DMS79 (cell line): ENCODE results near the gene CACNA1S.
A peak's percentile ranks its signal among the peaks of the same experiment; 100 is the strongest.

Experiments
- DNase-seq: peaks from one replicate; lab custom pipeline; 2025; lab: John Stamatoyannopoulos, UW

CACNA1S gene

GRCh38 chr1:201140235-201140940 lies 28.2 kb upstream of the CACNA1S start:
- DNase-seq, result no peak

DNA sequence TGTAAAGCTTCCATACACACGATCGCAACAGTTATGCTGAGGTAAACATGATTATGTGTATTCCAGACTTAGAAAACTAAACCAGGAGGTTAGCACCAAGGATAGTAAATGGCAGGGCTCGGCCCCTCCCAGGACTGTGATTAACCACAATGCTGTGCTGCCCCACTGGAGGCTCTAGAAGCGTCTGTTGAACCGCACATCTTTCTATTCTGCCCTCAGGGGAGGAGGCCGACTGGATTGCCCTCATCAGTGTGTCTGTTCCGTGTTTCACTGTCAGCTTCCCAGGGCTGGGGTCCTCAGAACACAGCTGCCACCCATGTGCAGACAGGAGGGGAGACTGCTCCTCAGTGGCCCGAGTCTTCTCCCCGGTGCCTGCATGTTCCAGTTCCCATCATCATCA lies 27.5 kb upstream of the CACNA1S start:
- DNase-seq, result no peak

- no peak for DNase-seq
Measured at GRCh38 chr1:201139306-201139705, 27.1 kb upstream of the CACNA1S start.

DNA sequence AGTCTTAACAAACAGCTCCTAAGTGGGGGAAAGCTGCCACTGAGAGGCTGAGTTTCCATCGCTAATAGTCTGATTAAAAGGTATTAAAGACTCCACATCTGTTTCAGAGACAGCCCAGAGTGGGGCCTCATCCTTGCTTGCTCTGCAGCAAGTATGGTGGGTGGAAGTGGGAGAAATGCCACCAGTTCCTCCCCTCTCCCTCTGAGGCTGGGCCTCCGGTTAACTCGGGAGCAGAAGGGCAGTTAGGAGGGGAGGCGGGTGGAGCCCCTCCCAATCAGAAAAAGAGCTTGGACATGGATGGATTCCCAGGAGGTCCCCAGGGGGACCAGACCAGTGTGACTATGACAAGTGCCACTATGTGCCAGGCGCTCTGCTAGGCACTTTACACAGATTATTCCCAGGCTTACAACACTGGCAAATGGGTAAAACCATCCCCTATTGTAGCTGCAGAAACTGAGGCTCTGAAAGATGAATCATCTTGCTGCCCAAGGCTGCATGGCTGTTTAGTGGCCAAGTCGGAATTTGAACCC lies 26.1 kb upstream of the CACNA1S start:
- DNase-seq, result no peak

DNA sequence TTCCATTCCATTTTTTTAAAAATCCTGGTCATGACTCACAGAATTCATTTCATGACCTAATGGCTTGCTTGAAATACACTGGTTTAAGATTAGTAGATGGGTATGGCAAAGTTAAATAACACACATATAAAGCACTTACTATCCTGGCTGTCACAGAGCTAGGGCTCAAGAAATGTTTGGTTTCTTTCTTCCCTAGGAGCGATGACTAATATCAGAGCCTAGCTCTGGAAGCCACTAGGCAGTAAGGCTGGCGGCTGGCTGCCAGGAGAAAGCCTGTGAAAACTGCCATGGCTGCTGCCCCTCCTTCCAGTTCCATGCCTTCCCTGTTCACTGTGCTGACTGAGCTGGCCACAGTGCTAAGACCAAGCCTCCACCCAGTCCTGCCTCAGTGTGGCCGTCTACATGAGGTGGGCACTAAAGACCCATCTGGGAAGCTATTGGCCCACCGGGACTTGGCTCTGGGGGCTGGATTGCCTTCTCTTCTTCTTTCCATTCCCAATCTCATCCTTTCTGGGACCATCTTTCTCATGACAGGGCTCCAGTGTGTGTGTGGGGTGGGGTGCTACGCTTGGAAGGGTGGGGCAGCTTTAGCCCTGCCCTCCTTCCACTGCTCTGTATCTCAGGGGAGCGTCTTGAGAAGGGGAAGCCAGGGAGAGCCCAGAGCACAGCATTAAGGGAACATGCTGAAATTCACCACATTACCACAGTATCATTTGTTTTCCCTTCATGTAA lies 25.5 kb upstream of the CACNA1S start:
- DNase-seq, result no peak

DNA sequence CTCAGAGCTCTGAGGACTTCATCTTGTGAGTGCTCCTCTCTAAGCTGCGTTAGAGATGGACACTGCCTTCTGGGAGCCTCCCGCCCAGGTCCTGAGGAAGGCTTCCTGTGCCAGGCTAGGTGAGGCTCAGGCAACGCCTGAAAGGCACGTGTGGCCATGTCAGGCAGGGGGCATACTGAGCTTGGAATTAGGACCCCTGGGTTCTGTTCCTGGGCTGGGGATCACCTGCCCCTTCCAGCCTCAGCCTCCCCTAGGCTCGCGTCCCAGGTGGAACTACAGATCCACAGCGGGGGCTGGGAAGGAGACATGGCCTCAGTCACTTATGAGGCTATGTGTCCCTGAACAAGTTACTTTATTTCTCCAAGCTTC lies 24.8 kb upstream of the CACNA1S start:
- DNase-seq, result no peak

DNA sequence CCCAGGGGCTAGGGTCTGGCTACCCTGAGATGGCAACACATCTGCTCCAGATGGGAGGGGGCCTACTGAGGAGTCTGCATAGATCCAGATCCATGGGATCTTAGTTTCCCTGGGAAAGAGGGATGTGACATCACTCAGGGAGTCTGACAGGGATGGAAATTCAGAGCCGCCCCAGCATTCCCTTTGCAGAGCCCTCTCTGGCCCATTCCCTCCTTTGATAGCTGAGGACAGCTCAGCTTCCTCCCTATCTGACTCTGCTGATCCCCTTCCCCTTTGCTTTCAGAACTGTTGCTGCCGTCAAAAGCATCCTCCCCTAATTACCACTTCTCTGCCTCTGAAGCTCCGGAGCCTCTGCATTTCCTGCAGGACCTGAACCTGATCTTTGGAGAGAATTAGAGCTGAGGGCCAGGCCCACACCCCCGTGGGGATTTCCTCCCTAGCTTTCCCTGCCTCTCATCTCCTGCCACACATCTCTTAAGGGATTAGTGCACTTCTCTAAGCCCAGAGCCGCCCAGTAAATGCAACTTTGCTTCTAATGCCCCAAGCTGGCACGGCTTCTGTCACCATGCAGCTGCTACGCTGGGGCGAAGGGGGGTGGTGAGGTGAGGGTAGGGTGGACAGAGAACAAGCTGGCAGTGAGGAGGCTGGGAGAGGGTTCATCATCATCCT lies 24.3 kb upstream of the CACNA1S start:
- DNase-seq, result no peak

GRCh38 chr1:201134405-201134804 lies 22.2 kb upstream of the CACNA1S start:
- DNase-seq, result no peak

GRCh38 chr1:201131398-201131797 lies 19.2 kb upstream of the CACNA1S start:
- no peak for DNase-seq

DNA sequence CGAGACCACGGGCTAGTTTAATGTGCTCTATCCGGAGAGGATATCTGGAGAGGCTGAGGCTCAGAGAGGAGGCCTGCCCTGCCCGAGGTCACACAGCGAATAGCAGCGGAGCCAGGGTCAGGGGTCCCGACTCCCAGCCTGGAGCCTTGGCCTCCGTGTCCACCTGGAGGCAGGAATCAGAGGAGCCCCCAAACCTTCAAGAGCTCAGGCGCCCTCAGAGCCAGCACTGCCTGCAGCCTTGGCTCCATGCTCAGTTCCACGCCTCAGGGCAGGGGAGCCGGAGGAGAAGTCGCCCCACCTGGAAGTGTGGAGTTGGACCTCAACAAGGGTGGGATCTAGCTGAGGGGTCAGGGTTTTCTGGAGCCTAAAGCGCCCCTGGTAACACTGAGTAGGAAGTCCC lies 16.7 kb upstream of the CACNA1S start:
- no peak for DNase-seq

DNA sequence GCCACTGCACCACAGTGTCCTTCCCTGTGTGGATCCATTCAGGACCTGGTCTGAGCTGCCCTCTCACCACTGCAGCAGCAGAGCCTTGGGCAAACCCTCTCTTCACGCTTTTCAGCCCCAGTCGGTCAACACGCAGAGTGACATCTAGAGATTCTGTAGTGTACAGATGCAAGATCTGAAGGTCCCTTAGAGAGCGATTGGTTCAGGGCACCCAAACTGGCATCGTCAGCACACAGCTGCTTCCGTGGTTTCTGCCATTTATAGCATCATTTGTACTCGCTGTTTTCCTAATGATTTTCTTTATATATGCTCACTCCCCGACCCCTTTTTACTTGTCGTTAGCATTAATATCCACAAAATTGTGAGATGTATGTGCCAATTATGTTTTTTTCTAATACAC lies 16.2 kb upstream of the CACNA1S start:
- DNase-seq, result no peak

DNA sequence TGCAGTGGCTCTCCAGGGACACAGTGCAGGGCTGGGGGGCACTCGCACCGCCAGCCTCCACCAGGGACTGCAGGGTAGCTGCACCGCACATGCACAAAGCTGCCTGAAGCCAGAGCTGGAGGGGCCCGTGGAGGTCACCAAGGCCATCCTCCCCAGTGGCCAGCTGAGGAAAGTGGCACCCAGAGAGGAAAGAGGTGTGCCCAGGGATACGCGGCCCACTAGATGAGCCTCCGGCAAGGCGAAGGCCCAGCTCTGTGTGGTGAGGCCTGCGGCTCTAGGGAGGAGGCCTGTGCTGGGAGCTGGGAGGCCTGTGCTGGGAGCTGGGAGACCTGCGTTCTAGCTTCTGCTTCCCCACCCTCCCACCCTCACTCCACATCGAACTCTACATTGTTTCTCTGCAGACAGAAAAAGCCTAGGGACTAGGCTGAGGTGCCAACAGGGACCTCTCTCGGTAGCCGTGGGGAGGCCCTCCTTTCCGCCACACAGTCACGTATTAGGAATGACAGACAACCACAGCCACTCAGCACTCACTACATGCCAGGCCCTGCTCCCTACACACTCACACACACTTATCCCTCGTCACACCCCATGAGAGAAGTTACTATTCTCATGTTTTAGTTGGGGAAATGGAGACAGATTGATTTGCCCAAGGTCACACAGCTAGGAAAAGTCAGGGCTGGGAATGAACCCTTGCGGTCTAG lies 15.7 kb upstream of the CACNA1S start:
- no peak for DNase-seq

GRCh38 chr1:201126832-201127754 lies 14.9 kb upstream of the CACNA1S start, which contains the start of gene ASCL5:
Gene ASCL5, minus strand, starts transcription at chr1:201127184. Its CDS starts 11,812 bp downstream, at chr1:201115372.
- DNase-seq, result peak; percentile 54

DNA sequence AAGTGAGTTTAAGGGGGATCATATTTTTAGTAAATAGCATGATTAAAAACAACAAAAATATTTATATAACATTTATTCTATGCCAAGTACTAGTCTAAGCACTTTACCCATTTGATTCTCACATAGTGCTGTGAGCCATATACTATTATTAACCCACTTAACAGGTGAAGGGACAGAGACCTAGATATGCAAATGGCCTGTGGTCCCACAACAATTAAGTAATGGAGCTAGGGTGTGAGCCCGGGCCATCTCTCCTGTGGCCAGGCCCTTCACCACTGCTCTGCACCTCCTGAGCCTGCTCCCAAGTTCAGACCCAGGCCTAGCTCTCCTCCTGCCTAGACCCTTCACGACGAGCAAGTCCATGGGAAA lies 14.2 kb upstream of the CACNA1S start:
- no peak for DNase-seq

- peak; percentile 47 for DNase-seq
Measured at GRCh38 chr1:201125800-201126199, 13.6 kb upstream of the CACNA1S start.

GRCh38 chr1:201125019-201125418 lies 12.8 kb upstream of the CACNA1S start:
- peak; percentile 22 for DNase-seq

- no peak for DNase-seq
Measured at GRCh38 chr1:201123866-201124265, 11.6 kb upstream of the CACNA1S start.

DNA sequence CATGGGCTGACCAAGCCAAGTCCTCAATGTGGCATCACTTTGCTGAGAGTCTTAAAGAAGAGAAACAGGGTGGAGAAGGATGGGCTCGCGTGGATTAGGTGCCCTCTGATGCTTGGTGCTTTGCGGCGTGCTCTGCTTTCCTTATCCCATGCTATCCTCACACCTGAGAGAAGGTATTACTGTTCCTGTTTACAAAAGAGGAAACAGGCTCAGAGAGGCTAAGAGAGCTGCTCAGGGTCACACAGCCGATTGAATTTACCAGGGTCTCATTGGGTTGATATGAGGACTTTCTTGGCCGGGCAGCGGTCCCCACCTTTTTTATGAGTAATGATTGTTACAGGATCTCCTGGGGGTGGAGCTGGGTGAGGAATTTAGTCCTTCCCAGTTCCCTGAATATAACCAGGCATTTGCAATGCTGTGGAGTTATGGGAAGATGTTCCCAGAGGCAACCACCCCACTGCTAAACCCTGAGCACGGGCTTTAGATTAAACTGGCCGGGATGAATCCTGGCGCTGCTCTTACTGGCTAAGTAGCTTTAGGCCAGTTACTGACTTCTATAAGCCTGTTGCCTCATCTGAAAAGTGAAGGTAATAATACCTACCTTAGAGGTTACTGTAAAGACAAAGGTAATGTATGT lies 10.2 kb upstream of the CACNA1S start:
- DNase-seq, result no peak

DNA sequence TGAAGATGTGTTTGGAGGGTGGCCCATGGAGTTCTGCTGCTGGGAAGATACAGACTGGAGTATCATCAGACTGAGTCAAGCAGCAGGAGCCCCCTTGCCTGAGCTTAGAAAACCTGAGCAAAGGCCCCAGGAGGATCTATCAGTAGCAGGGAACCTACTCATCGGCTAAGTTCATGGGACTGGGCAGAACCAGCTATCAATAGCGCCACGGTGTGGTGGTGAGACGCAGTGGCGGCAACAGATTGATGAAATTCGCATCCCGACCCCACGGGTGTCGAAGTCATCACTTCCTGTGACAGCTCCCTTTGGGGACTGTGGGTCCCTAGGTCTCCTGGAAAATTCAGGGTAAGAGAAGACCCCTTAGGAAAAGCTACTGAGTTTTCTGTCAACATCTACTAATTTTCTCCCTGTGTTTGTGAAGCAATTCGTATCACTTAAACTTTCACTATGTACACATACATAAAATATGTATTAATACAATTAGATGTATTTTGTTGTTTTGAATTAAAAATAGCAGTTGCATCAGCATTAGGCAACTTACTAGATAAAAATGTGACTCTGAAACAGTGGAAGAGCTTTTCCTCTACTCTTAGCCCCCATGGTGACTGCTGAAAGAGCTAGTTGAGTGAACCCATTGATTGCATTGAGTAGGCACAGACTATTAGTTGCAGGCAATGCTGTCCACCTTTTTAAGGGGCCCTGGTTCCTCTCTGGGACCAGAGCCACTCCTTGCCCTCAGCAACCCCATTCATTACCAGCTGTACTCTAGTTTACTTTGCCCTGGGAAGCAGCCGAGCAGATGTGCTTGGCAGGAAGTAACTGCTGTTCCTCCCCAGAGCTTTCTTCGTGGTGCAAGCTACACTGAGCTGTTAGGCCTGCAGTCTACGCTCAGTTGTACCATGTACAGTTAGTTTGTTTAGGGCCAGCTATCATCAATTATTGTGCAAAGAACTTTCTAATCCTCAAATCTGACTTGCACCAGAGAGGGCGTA lies 7.3 kb upstream of the CACNA1S start:
- no peak for DNase-seq
